Peyer's patch (tissue), 4 donors: Measurements from ENCODE around the gene HDX. TPM values are rescaled to one million over a fixed set of nuclear protein-coding genes. Genes with fewer than 3 reads are reported as not detected.

Source experiments
- DNase-seq, 3 donors: peaks; one replicate each; pipeline ENCODE4 v3.0.0-alpha.2; 2017 to 2019
- H3K27ac ChIP-seq, 4 donors: fragments of 200-600 bp; sonication (generic); one replicate each; pipeline ENCODE4 v1.5.1; 2016 to 2019
- H3K27me3 ChIP-seq, 2 donors: fragments of 200-600 bp; sonication (generic); one replicate each; pipeline ENCODE4 v1.5.1; 2019
- H3K36me3 ChIP-seq, 3 donors: fragments of 200-600 bp; sonication (generic); one replicate each; pipeline ENCODE4 v1.5.1; 2016 to 2019
- H3K4me1 ChIP-seq, 4 donors: fragments of 200-600 bp; sonication (generic); one replicate each; pipeline ENCODE4 v1.5.1; 2016 to 2019
- H3K4me3 ChIP-seq, 4 donors: fragments of 200-600 bp; sonication (generic); 1 replicate in 3 of 4; 2 replicates in 1 of 4; pipeline ENCODE4 v1.5.1; 2016 to 2019; ENCODE audit warnings: mild to moderate bottlenecking in 1 of 4
- H3K9me3 ChIP-seq, 4 donors: fragments of 200-600 bp; sonication (generic); one replicate each; pipeline ENCODE4 v1.5.1; 2016 to 2019; ENCODE audit warnings: mild to moderate bottlenecking in 1 of 4
- POLR2A ChIP-seq, 2 donors: fragments of 450-650 bp; IDR thresholded peaks; one replicate each; pipeline ENCODE4 v1.5.1; 2017; ENCODE audit warnings: antibody characterized with exemption in 2 of 2, mild to moderate bottlenecking in 2 of 2, moderate library complexity in 2 of 2
- total RNA-seq, 4 donors: library from RNA; depleted of rRNA; stranded (reverse); fragments of >200 nt; gene quantifications; one replicate each; pipeline ENCODE4 v1.1.0, GENCODE V29; 2016
- TF ChIP-seq, protein P1 (sequence below), 6 experiments: fragments of 450-650 bp in 4 of 6; fragments of 200-600 bp in 2 of 6; sonication (generic) in 1 of 6; IDR thresholded peaks; one replicate each; pipeline ENCODE4 v1.5.1; 2017 to 2019; ENCODE audit warnings: antibody characterized with exemption in 6 of 6, mild to moderate bottlenecking in 3 of 6, moderate library complexity in 1 of 6

Gene HDX
- total RNA-seq, 4 donors from 2014 or later: 3.0 to 3.3 (median 3.3) TPM

DNA sequence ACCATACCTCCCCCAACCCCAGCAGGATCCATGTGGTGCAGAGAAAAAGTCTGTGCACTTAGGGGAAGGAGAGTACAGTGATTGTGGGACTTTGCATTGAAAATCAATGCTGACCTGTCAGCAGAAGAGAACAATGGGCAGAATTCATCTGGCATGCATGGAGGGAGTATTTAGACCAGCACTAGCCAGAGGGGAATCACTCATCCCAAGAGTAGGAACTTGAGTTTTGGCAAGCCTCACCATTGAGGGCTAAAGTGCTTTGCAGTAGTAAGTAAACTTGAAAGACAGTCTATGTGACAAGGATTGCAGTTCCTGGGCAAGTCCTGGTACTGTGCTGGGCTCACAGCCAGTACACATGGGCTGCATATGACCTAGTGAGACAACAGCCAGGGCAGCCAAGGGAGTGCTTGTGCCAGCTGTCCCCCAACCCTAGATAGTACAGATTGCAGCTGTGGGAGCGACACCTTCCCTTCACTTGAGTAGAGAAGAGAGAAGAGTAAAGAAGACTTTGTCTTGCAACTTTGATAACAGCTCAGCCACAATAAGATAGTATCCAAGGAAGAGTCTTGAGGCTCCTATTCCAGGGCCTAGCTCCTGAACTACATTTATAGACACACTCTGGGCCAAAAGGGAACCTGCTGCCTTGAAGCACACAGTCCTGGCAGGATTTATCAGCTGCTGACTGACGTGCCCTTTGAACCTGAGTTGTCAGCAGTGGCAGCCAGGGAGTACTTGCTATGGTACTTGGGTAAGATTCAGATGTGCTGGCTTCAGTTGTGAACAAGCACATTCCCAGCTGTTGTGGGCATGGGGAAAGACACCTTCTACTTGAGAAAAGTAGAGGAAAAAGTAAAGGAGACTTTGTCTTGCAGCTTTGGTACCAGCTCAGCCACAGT, 48.7 kb downstream of the HDX start:
- TF ChIP-seq, protein P1, sequence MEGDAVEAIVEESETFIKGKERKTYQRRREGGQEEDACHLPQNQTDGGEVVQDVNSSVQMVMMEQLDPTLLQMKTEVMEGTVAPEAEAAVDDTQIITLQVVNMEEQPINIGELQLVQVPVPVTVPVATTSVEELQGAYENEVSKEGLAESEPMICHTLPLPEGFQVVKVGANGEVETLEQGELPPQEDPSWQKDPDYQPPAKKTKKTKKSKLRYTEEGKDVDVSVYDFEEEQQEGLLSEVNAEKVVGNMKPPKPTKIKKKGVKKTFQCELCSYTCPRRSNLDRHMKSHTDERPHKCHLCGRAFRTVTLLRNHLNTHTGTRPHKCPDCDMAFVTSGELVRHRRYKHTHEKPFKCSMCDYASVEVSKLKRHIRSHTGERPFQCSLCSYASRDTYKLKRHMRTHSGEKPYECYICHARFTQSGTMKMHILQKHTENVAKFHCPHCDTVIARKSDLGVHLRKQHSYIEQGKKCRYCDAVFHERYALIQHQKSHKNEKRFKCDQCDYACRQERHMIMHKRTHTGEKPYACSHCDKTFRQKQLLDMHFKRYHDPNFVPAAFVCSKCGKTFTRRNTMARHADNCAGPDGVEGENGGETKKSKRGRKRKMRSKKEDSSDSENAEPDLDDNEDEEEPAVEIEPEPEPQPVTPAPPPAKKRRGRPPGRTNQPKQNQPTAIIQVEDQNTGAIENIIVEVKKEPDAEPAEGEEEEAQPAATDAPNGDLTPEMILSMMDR (IDR thresholded peaks at IDR 0.05): no peak
- no peak for TF ChIP-seq POLR2A (IDR thresholded peaks at IDR 0.05)
- Histone ChIP-seq H3K4me1 (no peaks in the 10 kb centered on the region), H3K9me3 (no peaks in the 10 kb centered on the region), H3K27me3 (no peaks in the 10 kb centered on the region), H3K27ac (no peak overlapping the region), H3K4me3 (no peak overlapping the region), H3K36me3 (no peaks in the 10 kb centered on the region)
- no peak for DNase-seq

GRCh38 chrX:84441143-84441542, 61.1 kb downstream of the HDX start:
- no peak overlapping the region for H3K27ac ChIP-seq
- no peak for DNase-seq
- H3K9me3 ChIP-seq: no peaks in the 10 kb centered on the region
- no peaks in the 10 kb centered on the region for H3K4me1 ChIP-seq
- no peak for TF ChIP-seq POLR2A (IDR thresholded peaks at IDR 0.05)
- TF ChIP-seq, protein P1 (IDR thresholded peaks at IDR 0.05): no peak
- no peak overlapping the region for H3K4me3 ChIP-seq
- H3K27me3 ChIP-seq: no peaks in the 10 kb centered on the region
- H3K36me3 ChIP-seq: no peaks in the 10 kb centered on the region

DNA sequence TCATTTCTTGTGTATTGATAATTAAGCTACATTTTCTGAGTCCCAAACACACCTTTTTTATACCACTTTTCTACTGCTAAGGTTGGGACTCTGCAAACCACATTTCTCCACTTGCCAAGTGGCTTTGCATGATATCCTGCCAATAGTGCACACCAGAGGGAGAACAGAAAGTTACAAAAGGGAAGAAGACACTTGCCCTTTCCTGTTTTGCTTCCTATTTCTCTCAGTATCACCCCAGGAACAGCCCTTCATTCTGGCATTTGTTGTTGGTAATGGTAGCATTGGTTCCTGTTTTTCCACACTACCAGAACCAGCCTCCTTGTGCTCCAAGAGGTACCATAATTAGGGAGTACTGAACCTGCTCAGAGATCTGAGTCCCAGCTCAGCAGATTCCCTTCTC, 87.1 kb downstream of the HDX start:
- DNase-seq: no peak
- Histone ChIP-seq H3K27ac (no peak overlapping the region), H3K4me3 (no peak overlapping the region), H3K4me1 (no peaks in the 10 kb centered on the region), H3K36me3 (no peaks in the 10 kb centered on the region), H3K9me3 (no peaks in the 10 kb centered on the region), H3K27me3 (no peaks in the 10 kb centered on the region)
- TF ChIP-seq POLR2A (IDR thresholded peaks at IDR 0.05): no peak
- TF ChIP-seq, protein P1 (IDR thresholded peaks at IDR 0.05): no peak

DNA sequence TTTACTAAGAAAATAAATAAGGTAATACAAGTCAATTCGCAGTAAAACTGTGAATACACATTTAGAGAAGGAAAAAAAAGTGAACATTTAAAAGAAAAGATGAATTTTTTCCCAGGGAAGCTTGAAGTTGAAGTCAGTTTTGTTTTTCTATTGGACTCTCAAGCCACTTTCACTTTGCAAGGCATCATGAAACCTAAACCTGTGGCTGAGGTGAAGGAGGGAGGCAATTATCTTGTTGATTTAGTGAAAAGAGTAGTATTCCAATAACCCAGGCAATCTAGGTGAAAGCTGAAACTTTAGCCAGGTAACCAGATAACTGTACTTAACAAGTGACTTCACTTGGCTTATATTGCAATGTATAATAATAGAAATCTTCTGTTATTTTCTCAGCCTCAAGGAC, 138.6 kb downstream of the HDX start:
- Histone ChIP-seq H3K27me3 (no peaks in the 10 kb centered on the region), H3K9me3 (no peaks in the 10 kb centered on the region), H3K4me3 (no peak overlapping the region), H3K36me3 (no peaks in the 10 kb centered on the region), H3K4me1 (no peaks in the 10 kb centered on the region), H3K27ac (no peak overlapping the region)
- DNase-seq: no peak
- TF ChIP-seq, protein P1 (IDR thresholded peaks at IDR 0.05): no peak
- no peak for TF ChIP-seq POLR2A (IDR thresholded peaks at IDR 0.05)

- H3K4me3 ChIP-seq: no peak overlapping the region
- no peaks in the 10 kb centered on the region for H3K4me1 ChIP-seq
- no peaks in the 10 kb centered on the region for H3K27me3 ChIP-seq
- TF ChIP-seq, protein P1 (IDR thresholded peaks at IDR 0.05): no peak
- TF ChIP-seq POLR2A (IDR thresholded peaks at IDR 0.05): no peak
- no peak for DNase-seq
- no peaks in the 10 kb centered on the region for H3K9me3 ChIP-seq
- H3K27ac ChIP-seq: no peak overlapping the region
- no peaks in the 10 kb centered on the region for H3K36me3 ChIP-seq
Observed at GRCh38 chrX:84363051-84363450, 139.2 kb downstream of the HDX start.
